ENCODE measurements around the gene FOXP1.

GRCh38 chr3:71189480-71189879 lies 394.0 kb downstream of the FOXP1 start:
- TF ChIP-seq RARB (CRISPR knock-in tag; IDR thresholded peaks at IDR 0.05): no peak
- no peak for TF ChIP-seq CSRNP3 (CRISPR knock-in tag; IDR thresholded peaks at IDR 0.05)
- no peak for TF ChIP-seq ZNF565 (CRISPR knock-in tag; conservative IDR thresholded peaks at IDR 0.05; ENCODE audit: low read depth)
- TF ChIP-seq ZFP30 (CRISPR knock-in tag; IDR thresholded peaks at IDR 0.05): no peak
- no peak for TF ChIP-seq BACH2 (CRISPR knock-in tag; IDR thresholded peaks at IDR 0.05; ENCODE audit: borderline replicate concordance)
- TF ChIP-seq ARNTL (CRISPR knock-in tag; IDR thresholded peaks at IDR 0.05; ENCODE audit: borderline replicate concordance, low read depth): no peak
- no peak for TF ChIP-seq TOX (CRISPR knock-in tag; IDR thresholded peaks at IDR 0.05; ENCODE audit: borderline replicate concordance)
- TF ChIP-seq ZFP3 (CRISPR knock-in tag; IDR thresholded peaks at IDR 0.05): no peak
- TF ChIP-seq, protein P1, sequence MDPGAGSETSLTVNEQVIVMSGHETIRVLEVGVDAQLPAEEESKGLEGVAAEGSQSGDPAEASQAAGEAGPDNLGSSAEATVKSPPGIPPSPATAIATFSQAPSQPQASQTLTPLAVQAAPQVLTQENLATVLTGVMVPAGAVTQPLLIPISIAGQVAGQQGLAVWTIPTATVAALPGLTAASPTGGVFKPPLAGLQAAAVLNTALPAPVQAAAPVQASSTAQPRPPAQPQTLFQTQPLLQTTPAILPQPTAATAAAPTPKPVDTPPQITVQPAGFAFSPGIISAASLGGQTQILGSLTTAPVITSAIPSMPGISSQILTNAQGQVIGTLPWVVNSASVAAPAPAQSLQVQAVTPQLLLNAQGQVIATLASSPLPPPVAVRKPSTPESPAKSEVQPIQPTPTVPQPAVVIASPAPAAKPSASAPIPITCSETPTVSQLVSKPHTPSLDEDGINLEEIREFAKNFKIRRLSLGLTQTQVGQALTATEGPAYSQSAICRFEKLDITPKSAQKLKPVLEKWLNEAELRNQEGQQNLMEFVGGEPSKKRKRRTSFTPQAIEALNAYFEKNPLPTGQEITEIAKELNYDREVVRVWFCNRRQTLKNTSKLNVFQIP (CRISPR knock-in tag; IDR thresholded peaks at IDR 0.05; ENCODE audit: borderline replicate concordance, low read depth): no peak

All from SK-N-SH treated with all-trans-retinoic acid at 6 μM for 48 hours (cell line).